Loucy (cell line): ENCODE measurements around the gene SLC2A5.

Source experiments
- H2AFZ ChIP-seq: fragments of 200-600 bp; sonication (generic); 2 replicates; pipeline ENCODE4 v1.6.0; 2016; ENCODE audit warnings: antibody characterized with exemption, mild to moderate bottlenecking, low read length, moderate library complexity
- H3F3A ChIP-seq: fragments of 200-600 bp; 2 replicates; pipeline ENCODE4 v1.6.0; 2016; ENCODE audit warnings: antibody characterized with exemption, low read depth, mild to moderate bottlenecking
- H3K27me3 ChIP-seq: fragments of 200-600 bp; sonication (generic); 2 replicates; pipeline ENCODE4 v1.6.1; 2014; ENCODE audit warnings: low read length, mild to moderate bottlenecking; ENCODE audit not compliant: insufficient read depth, poor library complexity, severe bottlenecking
- H3K36me3 ChIP-seq: fragments of 200-600 bp; sonication (generic); 2 replicates; pipeline ENCODE4 v1.6.1; 2016; ENCODE audit warnings: low read length; ENCODE audit not compliant: insufficient read depth
- H3K4me1 ChIP-seq: fragments of 200-600 bp; sonication (generic); 2 replicates; pipeline ENCODE4 v1.5.1; 2014; ENCODE audit warnings: low read length, mild to moderate bottlenecking; ENCODE audit not compliant: insufficient read depth, poor library complexity, severe bottlenecking
- H3K4me2 ChIP-seq: fragments of 200-600 bp; sonication (generic); 2 replicates; pipeline ENCODE4 v1.6.0; 2014; ENCODE audit warnings: antibody characterized with exemption, low read length, low read depth, mild to moderate bottlenecking; ENCODE audit not compliant: poor library complexity, severe bottlenecking
- H3K4me3 ChIP-seq: fragments of 200-600 bp; sonication (generic); 2 replicates; pipeline ENCODE4 v1.5.1; 2014; ENCODE audit warnings: low read length, mild to moderate bottlenecking, mixed read lengths; ENCODE audit not compliant: poor library complexity, severe bottlenecking
- H3K79me2 ChIP-seq: fragments of 200-600 bp; sonication (generic); 2 replicates; pipeline ENCODE4 v1.6.1; 2014; ENCODE audit warnings: low read length; ENCODE audit not compliant: insufficient read depth
- H3K9ac ChIP-seq: fragments of 200-600 bp; sonication (generic); 2 replicates; pipeline ENCODE4 v1.6.0; 2014; ENCODE audit warnings: mild to moderate bottlenecking, low read depth, low read length, moderate library complexity; ENCODE audit not compliant: poor library complexity, severe bottlenecking
- H3K9me2 ChIP-seq: fragments of 200-600 bp; sonication (generic); replicated peaks from 2 replicates; pipeline ENCODE4 v1.6.1; 2016; ENCODE audit warnings: low read depth, low read length, mixed read lengths
- H3K9me3 ChIP-seq: fragments of 200-600 bp; sonication (generic); 2 replicates; pipeline ENCODE4 v1.6.1; 2014; ENCODE audit warnings: mild to moderate bottlenecking, antibody characterized with exemption, low read length, low read depth; ENCODE audit not compliant: insufficient read depth
- H4K20me1 ChIP-seq: fragments of 200-600 bp; sonication (generic); 2 replicates; pipeline ENCODE4 v1.6.0; 2014; ENCODE audit warnings: antibody characterized with exemption, low read length, mild to moderate bottlenecking; ENCODE audit not compliant: insufficient read depth, poor library complexity, severe bottlenecking
- CTCF ChIP-seq: fragments of 200-600 bp; sonication (generic); conservative IDR thresholded peaks from 2 replicates; pipeline ENCODE4 v1.5.1; 2014; ENCODE audit warnings: mild to moderate bottlenecking, antibody characterized with exemption, low read length
- EZH2phosphoT487 ChIP-seq: fragments of 200-600 bp; IDR thresholded peaks from 2 replicates; pipeline ENCODE4 v1.6.1; 2018; ENCODE audit warnings: antibody characterized with exemption, mild to moderate bottlenecking, moderate library complexity, borderline replicate concordance

SLC2A5 gene

GRCh38 chr1:9112961-9113880, 43.8 kb upstream of the SLC2A5 start:
- no peaks in the 10 kb centered on the region for H3K9me2 ChIP-seq
- H3K4me3 ChIP-seq: no peak overlapping the region
- H3F3A ChIP-seq: no peaks in the 10 kb centered on the region
- no peak overlapping the region for H2AFZ ChIP-seq
- no peaks in the 10 kb centered on the region for H3K4me1 ChIP-seq
- no peaks in the 10 kb centered on the region for H3K36me3 ChIP-seq
- TF ChIP-seq CTCF: no peak
- TF ChIP-seq EZH2phosphoT487: no peak
- H3K79me2 ChIP-seq: no peaks in the 10 kb centered on the region
- no peak overlapping the region for H3K4me2 ChIP-seq
- H3K27me3 ChIP-seq: no peaks in the 10 kb centered on the region
- H3K9me3 ChIP-seq: no peaks in the 10 kb centered on the region
- no peak overlapping the region for H3K9ac ChIP-seq
- H4K20me1 ChIP-seq: no peaks in the 10 kb centered on the region

GRCh38 chr1:9111957-9112356, 42.5 kb upstream of the SLC2A5 start:
- no peaks in the 10 kb centered on the region for H3K27me3 ChIP-seq
- H3K4me2 ChIP-seq: no peak overlapping the region
- H3K9ac ChIP-seq: no peak overlapping the region
- TF ChIP-seq CTCF: no peak
- no peak for TF ChIP-seq EZH2phosphoT487
- no peaks in the 10 kb centered on the region for H4K20me1 ChIP-seq
- no peaks in the 10 kb centered on the region for H3K36me3 ChIP-seq
- H3K4me3 ChIP-seq: no peak overlapping the region
- H3K4me1 ChIP-seq: no peaks in the 10 kb centered on the region
- H2AFZ ChIP-seq: no peak overlapping the region
- H3K79me2 ChIP-seq: no peaks in the 10 kb centered on the region
- no peaks in the 10 kb centered on the region for H3K9me3 ChIP-seq
- H3K9me2 ChIP-seq: no peaks in the 10 kb centered on the region
- H3F3A ChIP-seq: no peaks in the 10 kb centered on the region

- H2AFZ ChIP-seq: no peak overlapping the region
- no peaks in the 10 kb centered on the region for H3K27me3 ChIP-seq
- H3K4me3 ChIP-seq: no peak overlapping the region
- no peaks in the 10 kb centered on the region for H3K4me1 ChIP-seq
- H3K9ac ChIP-seq: no peak overlapping the region
- no peaks in the 10 kb centered on the region for H3F3A ChIP-seq
- H3K9me2 ChIP-seq: no peaks in the 10 kb centered on the region
- no peaks in the 10 kb centered on the region for H3K79me2 ChIP-seq
- H3K9me3 ChIP-seq: no peaks in the 10 kb centered on the region
- no peak for TF ChIP-seq EZH2phosphoT487
- TF ChIP-seq CTCF: no peak
- H3K36me3 ChIP-seq: no peaks in the 10 kb centered on the region
- H4K20me1 ChIP-seq: no peaks in the 10 kb centered on the region
- no peak overlapping the region for H3K4me2 ChIP-seq
Measured at GRCh38 chr1:9111357-9111691, 41.9 kb upstream of the SLC2A5 start.
